K562 (cell line): ENCODE measurements around the gene NKIRAS2. TPM values are rescaled to one million over a fixed set of nuclear protein-coding genes. Genes with fewer than 3 reads are reported as not detected.

Experiments
- ATF1 ChIP-seq, 2 experiments: fragments of 450-650 bp in 1 of 2; IDR thresholded peaks; 2 replicates each; pipeline ENCODE4 v1.6.1; 2016; ENCODE audit warnings: missing compliant biosample characterization in 1 of 2, missing genetic modification characterization in 1 of 2
- E2F3 ChIP-seq: fragments of 250-450 bp; sonication (Bioruptor Pico); IDR thresholded peaks from 2 replicates; pipeline ENCODE4 v1.4.0; 2020; ENCODE audit warnings: mild to moderate bottlenecking
- FOSL1 ChIP-seq: fragments of 200-800 bp; sonication (Bioruptor generic); conservative IDR thresholded peaks from 2 replicates; pipeline ENCODE4 v1.6.1; 2016; ENCODE audit warnings: missing genetic modification characterization, missing compliant biosample characterization
- MECOM ChIP-seq: fragments of 250-450 bp; sonication (Bioruptor Pico); IDR thresholded peaks from 2 replicates; pipeline ENCODE4 v1.8.0; 2022; ENCODE audit warnings: inconsistent platforms
- PRDM10 ChIP-seq: fragments of 450-650 bp; IDR thresholded peaks from 2 replicates; pipeline ENCODE4 v1.6.1; 2018; ENCODE audit not compliant: partially characterized antibody
- PTBP1 ChIP-seq: fragments of 200-400 bp; formaldehyde crosslinking; IDR thresholded peaks from 2 replicates; pipeline ENCODE4 v1.6.1; 2017; ENCODE audit warnings: low read depth, low read length
- ZHX1 ChIP-seq: fragments of 150-350 bp; conservative IDR thresholded peaks from 2 replicates; pipeline ENCODE4 v1.6.1; 2014; ENCODE audit warnings: low read length
- polyA plus RNA-seq, 8 experiments: library from polyadenylated mRNA; depleted of rRNA in 4 of 8; stranded (reverse) in 5 of 8; unstranded in 3 of 8; fragments of >200 nt; fragmentation: Nextera tagmentation in 2 of 8; fragmentation: Illumina TruSeq in 1 of 8; extraction: Ambion mirVana in 2 of 8; extraction: Trizol in 1 of 8; gene quantifications; 2 replicates each; pipeline versions ENCODE4 v1.2.1 to v1.2.3, GENCODE V29; 2011 to 2014; ENCODE audit warnings: inconsistent platforms in 1 of 8, missing spikeins in 1 of 8
- total RNA-seq, 7 experiments: library from RNA; depleted of rRNA in 6 of 7; stranded (reverse); fragments of >200 nt in 6 of 7; fragmentation: Illumina TruSeq in 2 of 7; extraction: Trizol in 2 of 7; gene quantifications; 2 replicates each; pipeline versions ENCODE4 v1.2.1 to v1.2.3, GENCODE V29; 2011 to 2021; ENCODE audit warnings: low replicate concordance in 1 of 7
- TF ChIP-seq, protein P1 (sequence below): fragments of 450-650 bp; IDR thresholded peaks from 2 replicates; pipeline ENCODE4 v1.6.1; 2016; ENCODE audit warnings: mild to moderate bottlenecking, moderate library complexity

Gene NKIRAS2
- total and polyA plus RNA-seq, 9 of the 15 experiments (the other 6 are each of a cell fraction or from before 2014, with no cell fraction given), result 10.1 to 65.5 (median 29.8) TPM

DNA sequence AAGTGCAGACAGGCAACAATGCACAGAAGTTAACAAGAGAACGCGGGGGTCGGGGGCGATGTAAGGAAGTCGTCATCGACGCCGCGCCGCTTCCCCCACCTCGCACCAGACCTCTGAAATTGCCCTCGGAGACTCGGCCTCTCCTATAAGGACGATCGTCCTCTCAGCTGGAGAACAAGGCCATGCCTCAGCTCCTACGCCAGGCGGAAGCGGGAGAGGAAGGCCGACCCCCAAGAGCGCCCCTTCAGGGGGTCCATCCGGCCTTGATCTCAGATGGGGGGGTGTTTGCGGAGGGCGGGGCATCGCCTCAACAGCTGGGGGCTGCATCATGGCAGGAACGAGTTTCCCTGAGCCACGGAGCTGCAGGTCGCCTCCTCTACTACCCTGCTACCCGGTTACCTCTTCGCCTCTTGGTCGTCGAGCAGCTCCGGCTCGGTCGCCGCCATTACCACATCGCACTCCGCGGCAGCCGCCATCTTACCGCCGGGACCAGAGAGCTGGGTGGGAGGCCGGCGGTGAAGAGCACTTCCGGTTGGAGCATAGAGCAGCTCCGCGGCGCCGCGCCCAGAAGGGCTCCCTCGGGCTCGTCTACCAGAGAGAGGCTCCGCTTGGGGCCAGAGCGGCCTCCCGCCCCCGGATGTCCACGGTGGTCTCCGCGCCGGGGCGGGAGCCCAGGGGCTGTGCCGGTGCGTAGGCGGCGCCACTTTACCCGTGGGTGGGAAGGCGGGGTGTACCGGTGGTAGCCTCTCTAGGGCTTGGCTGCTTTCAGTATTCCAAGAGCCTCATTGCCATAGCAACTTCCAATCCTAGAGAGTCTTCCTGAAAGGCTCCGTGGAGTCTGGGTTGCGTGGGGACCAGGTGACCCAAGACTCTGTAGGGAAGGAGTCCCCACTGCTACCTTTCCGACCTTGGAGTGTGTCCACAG, 2.7 kb upstream of the NKIRAS2 start, which contains the start of gene DNAJC7 (continued):
- TF ChIP-seq, protein P1, sequence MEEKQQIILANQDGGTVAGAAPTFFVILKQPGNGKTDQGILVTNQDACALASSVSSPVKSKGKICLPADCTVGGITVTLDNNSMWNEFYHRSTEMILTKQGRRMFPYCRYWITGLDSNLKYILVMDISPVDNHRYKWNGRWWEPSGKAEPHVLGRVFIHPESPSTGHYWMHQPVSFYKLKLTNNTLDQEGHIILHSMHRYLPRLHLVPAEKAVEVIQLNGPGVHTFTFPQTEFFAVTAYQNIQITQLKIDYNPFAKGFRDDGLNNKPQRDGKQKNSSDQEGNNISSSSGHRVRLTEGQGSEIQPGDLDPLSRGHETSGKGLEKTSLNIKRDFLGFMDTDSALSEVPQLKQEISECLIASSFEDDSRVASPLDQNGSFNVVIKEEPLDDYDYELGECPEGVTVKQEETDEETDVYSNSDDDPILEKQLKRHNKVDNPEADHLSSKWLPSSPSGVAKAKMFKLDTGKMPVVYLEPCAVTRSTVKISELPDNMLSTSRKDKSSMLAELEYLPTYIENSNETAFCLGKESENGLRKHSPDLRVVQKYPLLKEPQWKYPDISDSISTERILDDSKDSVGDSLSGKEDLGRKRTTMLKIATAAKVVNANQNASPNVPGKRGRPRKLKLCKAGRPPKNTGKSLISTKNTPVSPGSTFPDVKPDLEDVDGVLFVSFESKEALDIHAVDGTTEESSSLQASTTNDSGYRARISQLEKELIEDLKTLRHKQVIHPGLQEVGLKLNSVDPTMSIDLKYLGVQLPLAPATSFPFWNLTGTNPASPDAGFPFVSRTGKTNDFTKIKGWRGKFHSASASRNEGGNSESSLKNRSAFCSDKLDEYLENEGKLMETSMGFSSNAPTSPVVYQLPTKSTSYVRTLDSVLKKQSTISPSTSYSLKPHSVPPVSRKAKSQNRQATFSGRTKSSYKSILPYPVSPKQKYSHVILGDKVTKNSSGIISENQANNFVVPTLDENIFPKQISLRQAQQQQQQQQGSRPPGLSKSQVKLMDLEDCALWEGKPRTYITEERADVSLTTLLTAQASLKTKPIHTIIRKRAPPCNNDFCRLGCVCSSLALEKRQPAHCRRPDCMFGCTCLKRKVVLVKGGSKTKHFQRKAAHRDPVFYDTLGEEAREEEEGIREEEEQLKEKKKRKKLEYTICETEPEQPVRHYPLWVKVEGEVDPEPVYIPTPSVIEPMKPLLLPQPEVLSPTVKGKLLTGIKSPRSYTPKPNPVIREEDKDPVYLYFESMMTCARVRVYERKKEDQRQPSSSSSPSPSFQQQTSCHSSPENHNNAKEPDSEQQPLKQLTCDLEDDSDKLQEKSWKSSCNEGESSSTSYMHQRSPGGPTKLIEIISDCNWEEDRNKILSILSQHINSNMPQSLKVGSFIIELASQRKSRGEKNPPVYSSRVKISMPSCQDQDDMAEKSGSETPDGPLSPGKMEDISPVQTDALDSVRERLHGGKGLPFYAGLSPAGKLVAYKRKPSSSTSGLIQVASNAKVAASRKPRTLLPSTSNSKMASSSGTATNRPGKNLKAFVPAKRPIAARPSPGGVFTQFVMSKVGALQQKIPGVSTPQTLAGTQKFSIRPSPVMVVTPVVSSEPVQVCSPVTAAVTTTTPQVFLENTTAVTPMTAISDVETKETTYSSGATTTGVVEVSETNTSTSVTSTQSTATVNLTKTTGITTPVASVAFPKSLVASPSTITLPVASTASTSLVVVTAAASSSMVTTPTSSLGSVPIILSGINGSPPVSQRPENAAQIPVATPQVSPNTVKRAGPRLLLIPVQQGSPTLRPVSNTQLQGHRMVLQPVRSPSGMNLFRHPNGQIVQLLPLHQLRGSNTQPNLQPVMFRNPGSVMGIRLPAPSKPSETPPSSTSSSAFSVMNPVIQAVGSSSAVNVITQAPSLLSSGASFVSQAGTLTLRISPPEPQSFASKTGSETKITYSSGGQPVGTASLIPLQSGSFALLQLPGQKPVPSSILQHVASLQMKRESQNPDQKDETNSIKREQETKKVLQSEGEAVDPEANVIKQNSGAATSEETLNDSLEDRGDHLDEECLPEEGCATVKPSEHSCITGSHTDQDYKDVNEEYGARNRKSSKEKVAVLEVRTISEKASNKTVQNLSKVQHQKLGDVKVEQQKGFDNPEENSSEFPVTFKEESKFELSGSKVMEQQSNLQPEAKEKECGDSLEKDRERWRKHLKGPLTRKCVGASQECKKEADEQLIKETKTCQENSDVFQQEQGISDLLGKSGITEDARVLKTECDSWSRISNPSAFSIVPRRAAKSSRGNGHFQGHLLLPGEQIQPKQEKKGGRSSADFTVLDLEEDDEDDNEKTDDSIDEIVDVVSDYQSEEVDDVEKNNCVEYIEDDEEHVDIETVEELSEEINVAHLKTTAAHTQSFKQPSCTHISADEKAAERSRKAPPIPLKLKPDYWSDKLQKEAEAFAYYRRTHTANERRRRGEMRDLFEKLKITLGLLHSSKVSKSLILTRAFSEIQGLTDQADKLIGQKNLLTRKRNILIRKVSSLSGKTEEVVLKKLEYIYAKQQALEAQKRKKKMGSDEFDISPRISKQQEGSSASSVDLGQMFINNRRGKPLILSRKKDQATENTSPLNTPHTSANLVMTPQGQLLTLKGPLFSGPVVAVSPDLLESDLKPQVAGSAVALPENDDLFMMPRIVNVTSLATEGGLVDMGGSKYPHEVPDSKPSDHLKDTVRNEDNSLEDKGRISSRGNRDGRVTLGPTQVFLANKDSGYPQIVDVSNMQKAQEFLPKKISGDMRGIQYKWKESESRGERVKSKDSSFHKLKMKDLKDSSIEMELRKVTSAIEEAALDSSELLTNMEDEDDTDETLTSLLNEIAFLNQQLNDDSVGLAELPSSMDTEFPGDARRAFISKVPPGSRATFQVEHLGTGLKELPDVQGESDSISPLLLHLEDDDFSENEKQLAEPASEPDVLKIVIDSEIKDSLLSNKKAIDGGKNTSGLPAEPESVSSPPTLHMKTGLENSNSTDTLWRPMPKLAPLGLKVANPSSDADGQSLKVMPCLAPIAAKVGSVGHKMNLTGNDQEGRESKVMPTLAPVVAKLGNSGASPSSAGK, result no peak
- TF ChIP-seq ZHX1, result peak; percentile 97
- TF ChIP-seq FOSL1 (tag), result peak; percentile 45; the same call in 1 of the 2 replicates
- no peak for TF ChIP-seq PTBP1
- no peak for TF ChIP-seq ATF1 (CRISPR knock-in tag; IDR thresholded peaks at IDR 0.05)
- peak; percentile 79 for TF ChIP-seq ATF1 (tag; IDR thresholded peaks at IDR 0.05)
- TF ChIP-seq MECOM (CRISPR knock-in tag), result no peak
- no peak for TF ChIP-seq PRDM10
- 0 out of 2 replicates have a peak, but pooled peaks have one; percentile 59 for TF ChIP-seq E2F3 (CRISPR knock-in tag)
